Parietal lobe (tissue), 2 donors: ENCODE measurements around the gene POU3F3. TPM values are rescaled to one million over a fixed set of nuclear protein-coding genes. Genes with fewer than 3 reads are reported as not detected.

ENCODE experiments used
- small RNA-seq: library from RNA; depleted of rRNA; stranded (forward); fragments of <200 nt; gene quantifications from one replicate; pipeline ENCODE3, GENCODE V24; 2014; ENCODE audit warnings: low replicate concordance
- total RNA-seq: library from RNA; depleted of rRNA; stranded (reverse); fragments of >200 nt; gene quantifications from one replicate; pipeline ENCODE4 v1.2.3, GENCODE V29; 2014

The POU3F3 gene
- total RNA-seq, result 256 TPM

DNA sequence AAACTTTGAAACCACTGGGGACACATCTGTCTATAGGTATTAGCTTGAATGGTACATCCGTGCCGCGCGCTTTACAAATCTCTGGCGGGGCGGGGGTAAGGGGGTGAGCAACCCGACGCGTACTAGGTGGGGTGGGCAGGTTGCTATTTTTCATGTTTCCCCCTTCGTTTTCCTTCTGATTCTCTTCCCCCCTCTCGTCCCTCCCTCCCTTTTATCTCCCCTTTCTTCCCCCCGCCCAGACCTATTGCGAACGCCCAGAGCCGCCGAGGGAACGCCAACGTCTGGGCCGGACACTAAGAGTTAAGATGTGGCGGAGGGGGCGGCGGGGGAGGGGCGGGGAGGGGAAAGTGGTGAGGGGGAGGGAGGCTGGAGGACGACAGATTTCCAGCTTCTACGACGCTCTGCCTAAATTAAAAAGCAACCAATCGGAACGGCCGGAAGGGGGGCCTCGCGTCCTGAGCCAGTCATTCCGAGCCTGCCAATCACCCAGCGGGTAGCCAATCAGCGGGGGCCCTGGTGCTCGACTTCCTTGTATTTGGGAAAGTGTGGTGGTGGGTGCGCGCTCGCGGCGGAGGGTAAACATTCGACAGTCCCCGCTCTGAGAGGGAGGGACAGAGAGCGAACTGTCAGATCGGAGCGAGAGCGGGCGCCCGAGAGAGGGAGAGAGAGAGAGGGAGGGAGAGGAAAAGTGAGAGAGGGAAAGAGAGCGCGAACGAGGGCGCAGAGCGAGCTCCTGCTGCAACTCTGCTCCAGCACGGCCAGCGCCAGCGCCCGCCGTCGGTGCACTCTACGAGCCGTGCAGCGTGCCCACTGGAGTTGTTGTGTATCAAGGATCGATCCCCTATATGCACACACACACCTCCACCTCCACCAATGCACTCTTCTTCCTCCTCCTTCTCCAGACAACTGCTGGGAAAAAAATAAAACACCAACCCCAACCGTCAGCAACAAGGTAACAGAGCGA, at the start of gene POU3F3:
Gene POU3F3, plus strand, starts transcription at position 582 of the 964 bp plus-strand sequence. CDS start 1,396 bp downstream, outside the sequence.

Small RNA genes within 50 kb of the gene (small RNA-seq; reads per million reads assigned to genes)
- not detected for gene AC018730.1

Other genes starting within 250 kb of the POU3F3 start
- gene MRPS9, start 184.0 kb downstream of the POU3F3 start, total RNA-seq, result 13.8 TPM